ENCODE results near the gene ANKRD33.

ANKRD33 gene

DNA sequence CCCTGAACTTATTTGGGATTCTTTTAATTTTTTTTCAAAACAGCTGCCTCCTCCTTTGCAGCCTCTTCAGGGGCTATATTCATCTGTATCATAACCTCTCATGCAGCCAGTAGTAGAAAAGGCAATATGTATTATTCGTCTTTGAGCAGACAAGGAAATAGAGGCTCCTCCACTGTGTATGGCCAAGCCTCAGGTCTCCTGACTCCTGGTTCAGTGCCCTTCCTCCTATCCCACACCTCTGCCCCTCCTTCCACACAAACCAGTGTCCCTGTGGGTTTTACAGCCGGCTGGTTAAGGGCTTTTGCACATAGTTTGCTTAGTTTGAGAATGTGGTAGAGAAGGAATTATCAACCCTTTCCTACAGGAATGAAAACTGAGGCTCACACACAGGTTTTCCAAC, 10.6 kb downstream of the ANKRD33 start:
- DNase-seq (ENCODE audit: low read depth in 2 of 2, low spot score in 1 of 2) = no peak

DNA sequence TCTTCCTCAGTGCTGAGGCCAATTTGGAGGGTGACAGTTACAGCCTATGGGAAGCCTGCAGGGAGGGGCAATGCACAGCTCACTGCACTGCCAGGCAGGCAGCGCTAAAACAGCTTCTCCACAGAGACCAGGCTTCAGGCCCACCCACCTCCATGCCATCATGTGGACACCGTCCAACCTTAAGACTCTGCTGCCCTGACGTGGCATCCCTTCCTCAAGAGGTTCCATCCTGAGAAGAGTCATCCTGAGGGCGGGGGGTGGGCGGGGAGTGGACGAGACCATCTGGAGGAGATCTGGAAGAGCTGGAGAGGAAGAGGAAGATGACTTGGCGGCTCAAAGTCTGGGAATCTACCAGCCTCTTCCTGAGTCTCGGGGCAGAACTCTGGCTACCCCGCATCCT, 11.0 kb downstream of the ANKRD33 start:
- no peak for DNase-seq (ENCODE audit: low read depth in 2 of 2, low spot score in 1 of 2)

GRCh38 chr12:51900323-51900889, 12.5 kb downstream of the ANKRD33 start:
- DNase-seq (ENCODE audit: low read depth in 2 of 2, low spot score in 1 of 2) = no peak

GRCh38 chr12:51901121-51901817, 13.4 kb downstream of the ANKRD33 start:
- no peak for DNase-seq (ENCODE audit: low read depth in 2 of 2, low spot score in 1 of 2)

DNA sequence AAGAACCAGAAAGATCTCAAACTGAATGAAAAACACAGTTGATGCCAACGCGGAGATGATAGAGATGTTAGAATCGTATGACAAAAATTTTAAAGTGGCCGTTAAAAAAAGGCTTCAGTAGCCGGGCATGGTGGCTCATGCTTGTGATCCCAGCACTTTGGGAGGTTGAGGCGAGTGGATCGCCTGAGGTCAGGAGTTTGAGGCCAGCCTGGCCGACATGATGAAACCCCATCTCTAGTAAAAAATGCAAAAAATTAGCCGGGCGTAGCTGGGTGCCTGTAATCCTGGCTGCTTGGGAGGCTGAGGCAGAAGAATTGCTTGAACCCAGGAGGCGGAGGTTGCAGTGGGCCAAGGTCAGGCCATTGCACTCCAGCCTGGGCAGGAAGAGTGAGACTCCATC, 14.0 kb downstream of the ANKRD33 start:
- DNase-seq (ENCODE audit: low read depth in 2 of 2, low spot score in 1 of 2) = no peak

DNA sequence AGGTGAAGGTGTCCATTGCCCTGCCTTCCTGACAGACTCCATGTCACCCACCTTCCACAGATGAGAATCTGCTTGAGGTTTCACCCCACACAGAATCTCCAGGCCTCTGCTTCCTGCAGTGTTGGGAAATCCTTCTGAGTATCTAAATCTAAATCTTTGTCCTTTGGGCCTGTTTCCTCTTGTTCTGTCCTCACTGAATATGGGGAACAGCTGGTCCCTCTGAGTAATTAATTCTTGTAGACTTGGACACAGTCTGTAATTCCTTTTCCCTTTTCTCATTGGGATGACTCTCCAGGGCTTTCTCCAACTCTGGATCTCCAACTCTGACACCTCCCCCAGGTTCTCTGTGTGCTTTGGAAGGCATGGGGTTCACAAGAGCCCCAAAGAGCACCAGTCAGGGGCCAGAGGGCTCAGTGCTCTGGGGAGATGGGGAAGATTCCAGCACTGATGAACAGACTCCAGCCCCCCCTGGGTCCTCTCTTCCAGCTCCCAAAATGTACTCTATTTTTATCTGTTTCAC, 17.1 kb downstream of the ANKRD33 start:
- DNase-seq (ENCODE audit: low read depth in 2 of 2, low spot score in 1 of 2) = no peak

DNA sequence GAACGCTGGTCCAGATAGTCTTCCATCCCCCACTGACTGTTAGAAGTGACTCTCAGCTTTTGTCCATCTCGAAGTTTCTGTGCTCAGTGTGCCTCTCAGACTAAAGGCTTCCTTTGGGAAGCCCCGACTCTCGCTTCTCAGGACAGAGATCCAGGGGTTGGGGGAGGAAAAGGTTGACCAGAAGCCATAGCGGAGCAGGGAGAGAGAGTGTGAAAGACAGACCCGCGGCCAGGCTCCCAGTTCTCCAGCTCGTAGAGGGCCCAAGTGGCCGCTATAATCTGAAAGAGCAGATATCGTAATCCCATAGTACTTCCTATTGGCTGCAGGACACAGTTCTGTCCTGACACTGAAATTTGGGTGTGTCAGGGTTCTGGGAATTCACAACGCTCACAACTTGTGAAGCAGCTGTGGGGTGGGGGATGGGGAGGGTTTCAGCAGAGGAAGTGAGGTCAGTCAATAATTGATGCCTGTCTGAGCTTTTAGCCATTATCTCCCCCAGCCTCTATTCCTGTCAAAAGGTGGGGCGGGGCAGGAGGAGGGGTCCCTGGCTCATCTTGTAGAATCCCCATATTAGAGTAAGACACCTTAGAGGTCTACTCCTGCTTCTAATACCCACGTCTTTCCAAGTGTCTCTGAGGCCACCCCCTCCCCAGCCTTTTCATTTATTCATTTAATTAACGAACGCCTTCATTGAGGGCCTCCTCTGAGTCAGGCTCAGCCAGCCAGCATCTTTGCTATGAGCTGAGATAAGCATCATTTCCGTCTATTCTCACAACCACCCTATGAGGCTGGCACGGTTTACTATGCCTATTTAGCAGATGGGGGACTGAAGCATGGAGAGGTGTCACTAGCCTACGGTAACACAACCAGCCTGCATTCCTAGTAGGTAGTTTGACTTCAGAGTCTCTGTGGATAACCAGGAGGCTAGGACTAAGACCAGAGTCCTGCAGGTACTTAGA, 17.8 kb downstream of the ANKRD33 start:
- DNase-seq (ENCODE audit: low read depth in 2 of 2, low spot score in 1 of 2) = no peak

- DNase-seq (ENCODE audit: low read depth in 2 of 2, low spot score in 1 of 2) = no peak
These were observed 18.7 kb downstream of the ANKRD33 start for GRCh38 chr12:51906430-51907082.

DNA sequence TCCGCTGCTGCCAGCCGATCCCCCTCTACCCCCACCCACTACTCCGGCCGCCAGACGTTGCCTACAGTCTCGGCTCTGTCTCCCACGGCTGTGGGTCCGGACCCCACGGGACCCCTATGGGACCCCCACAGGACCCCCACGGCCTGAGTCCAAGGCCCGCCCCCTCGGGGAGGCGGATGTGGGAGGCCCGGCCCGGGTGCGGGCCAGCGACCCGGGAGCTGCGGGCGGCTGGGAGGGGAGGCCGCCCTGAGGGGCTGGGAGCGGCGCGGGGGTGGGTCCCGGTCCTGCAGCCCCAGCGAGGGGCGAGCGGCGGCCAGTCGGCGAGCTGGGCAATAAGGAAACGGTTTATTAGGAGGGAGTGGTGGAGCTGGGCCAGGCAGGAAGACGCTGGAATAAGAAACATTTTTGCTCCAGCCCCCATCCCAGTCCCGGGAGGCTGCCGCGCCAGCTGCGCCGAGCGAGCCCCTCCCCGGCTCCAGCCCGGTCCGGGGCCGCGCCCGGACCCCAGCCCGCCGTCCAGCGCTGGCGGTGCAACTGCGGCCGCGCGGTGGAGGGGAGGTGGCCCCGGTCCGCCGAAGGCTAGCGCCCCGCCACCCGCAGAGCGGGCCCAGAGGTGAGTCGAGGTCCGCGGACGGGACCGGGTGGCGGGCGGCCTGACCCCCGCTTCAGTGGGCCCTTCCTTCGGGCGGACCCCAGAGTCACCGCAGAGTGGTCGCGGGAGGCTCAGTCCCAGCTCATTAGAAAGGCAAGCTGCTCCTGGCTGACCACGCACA, 19.4 kb downstream of the ANKRD33 start, which contains the start of gene ACVRL1:
ACVRL1 (plus strand) TSS at position 422 of the 773 bp plus-strand sequence. CDS start 4,971 bp downstream, outside the sequence.
- DNase-seq (ENCODE audit: low read depth in 2 of 2, low spot score in 1 of 2) = no peak

DNA sequence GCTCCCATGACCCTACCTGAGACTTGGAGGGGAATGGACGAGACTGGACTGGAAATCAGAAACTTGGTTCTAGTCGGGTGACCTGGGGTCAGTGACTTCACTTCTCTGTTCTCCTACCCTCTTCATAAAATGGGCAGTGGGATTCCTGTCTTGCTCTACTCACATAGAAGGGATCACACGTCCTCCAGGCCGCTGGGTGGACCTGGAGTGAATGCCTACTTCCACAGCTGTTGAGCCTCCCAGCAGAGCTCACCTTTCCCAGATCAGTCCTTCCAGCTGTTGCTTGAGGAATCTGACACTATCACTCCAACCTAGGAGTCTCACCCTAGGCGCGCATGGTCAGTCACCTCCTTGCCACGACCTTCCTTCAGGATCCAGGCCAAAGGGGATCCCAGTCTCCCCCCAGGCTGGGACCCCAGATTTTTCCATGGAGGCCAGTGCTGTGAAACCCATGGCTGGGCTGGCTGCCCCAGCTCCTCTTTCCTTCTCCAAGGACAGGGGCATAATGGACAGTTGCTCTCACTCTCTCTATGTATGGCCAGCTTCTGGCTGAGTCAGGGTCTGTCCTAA, 20.0 kb downstream of the ANKRD33 start:
- DNase-seq (ENCODE audit: low read depth in 2 of 2, low spot score in 1 of 2) = no peak

GRCh38 chr12:51908876-51909592, 21.1 kb downstream of the ANKRD33 start:
- no peak for DNase-seq (ENCODE audit: low read depth in 2 of 2, low spot score in 1 of 2)

GRCh38 chr12:51910168-51910567, 22.3 kb downstream of the ANKRD33 start:
- no peak for DNase-seq (ENCODE audit: low read depth in 2 of 2, low spot score in 1 of 2)

DNA sequence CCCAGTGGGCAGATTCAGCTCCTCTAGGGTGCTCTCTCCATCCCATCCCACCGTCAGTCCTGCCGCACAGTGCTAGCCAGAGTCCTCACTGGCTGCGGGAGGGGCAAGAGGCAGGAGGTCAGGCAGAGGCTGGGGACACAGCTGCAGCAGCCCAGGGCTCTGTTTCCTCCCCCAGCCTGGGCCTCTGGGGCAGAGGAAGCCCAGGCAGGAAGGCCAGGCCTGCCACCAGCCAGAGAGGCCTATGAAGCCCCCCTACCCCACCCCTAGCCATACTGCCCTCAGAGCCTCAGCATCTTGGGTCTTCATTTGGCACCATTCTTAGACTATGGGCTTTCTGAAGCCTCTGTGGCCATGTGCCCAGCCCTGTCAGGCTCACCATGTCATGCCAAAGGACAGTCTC, 22.8 kb downstream of the ANKRD33 start:
- DNase-seq (ENCODE audit: low read depth in 2 of 2, low spot score in 1 of 2) = no peak

DNA sequence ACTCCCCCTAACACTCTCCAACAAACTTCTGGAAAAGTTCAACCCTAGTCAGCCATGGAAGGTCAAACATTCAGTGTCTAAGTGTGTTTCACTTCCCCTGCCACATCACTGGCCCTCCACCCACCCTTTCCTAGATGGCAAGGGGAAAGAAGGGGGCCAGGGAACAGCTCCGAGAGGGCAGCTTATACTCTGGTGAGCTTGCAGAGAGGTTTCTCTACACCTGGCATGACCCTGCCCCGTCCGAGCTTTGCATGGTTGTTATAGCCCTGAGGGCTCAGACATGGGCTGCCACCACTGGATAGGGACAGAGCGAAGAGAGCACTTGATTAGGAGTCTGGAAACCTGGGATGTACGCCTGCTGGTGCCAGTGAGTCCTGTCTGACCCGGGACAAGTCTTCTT, 23.4 kb downstream of the ANKRD33 start:
- no peak for DNase-seq (ENCODE audit: low read depth in 2 of 2, low spot score in 1 of 2)

GRCh38 chr12:51911788-51912711, 24.1 kb downstream of the ANKRD33 start:
- no peak for DNase-seq (ENCODE audit: low read depth in 2 of 2, low spot score in 1 of 2)

DNA sequence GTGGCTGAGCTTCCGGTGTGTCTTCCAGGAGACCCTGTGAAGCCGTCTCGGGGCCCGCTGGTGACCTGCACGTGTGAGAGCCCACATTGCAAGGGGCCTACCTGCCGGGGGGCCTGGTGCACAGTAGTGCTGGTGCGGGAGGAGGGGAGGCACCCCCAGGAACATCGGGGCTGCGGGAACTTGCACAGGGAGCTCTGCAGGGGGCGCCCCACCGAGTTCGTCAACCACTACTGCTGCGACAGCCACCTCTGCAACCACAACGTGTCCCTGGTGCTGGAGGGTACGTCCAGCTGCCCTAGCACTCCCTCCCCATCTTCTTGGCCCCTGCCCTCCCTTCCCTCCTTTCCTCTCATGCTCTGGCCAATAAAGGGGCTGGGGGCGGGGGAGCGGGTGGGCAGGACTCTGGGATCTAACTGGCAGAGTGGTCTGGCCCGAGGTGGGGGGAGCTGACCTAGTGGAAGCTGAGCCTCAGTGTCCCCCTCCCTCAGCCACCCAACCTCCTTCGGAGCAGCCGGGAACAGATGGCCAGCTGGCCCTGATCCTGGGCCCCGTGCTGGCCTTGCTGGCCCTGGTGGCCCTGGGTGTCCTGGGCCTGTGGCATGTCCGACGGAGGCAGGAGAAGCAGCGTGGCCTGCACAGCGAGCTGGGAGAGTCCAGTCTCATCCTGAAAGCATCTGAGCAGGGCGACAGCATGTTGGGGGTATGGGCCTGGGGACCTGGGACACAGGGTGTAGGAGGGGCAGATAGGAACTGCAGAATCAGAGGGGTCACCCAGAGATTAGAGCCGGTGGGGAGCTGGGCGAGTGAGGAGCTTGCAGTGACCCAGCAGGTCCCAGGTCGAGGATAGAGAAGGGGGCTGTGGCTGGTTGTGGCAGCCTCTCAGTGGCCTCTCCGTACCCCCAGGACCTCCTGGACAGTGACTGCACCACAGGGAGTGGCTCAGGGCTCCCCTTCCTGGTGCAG, 25.4 kb downstream of the ANKRD33 start:
- DNase-seq (ENCODE audit: low read depth in 2 of 2, low spot score in 1 of 2) = no peak

Data from stimulated activated CD8-positive, alpha-beta memory T cell treated with anti-CD3 and anti-CD28 coated beads, Interleukin-4, amount 100 ng/mL, for 1 hour (primary cell).